Measurements from ENCODE around the gene ITGA11.
"Not testable (repeated sequence)": the region's sequence is repeated elsewhere in the genome, so short reads cannot be mapped to it uniquely, and the experiment has no call there.

ITGA11 gene

DNA sequence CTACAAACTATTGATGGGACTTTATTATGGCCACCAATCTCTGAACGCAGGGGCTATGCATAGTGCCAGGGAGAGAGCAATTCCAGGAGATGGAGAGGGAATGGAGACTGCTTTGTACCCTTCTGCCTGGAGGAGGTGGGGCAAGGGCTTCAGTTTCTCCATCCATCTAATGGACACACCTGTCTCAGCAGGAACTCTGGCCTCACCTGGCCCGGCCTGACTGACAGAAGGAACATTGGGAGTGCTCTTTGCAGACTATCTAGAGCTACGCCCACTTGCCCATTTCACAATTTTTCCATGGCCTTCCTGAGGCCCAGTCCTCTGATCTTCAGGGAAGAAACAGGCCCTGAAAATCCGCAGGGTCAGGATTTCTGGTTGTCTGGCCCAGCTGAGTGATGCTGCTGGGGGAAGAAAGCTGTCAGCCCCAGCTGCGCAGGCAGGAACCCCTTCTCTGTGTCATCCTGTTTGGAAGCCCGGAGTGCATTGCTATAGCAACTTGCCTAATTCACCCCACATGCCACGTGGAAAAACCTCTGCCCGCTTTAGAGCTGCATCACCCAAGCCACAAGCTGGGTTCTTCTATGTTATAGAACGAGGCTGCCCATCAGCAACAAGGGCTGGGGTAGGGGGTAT is 6.4 kb downstream of the ITGA11 start:
- DNase-seq, result no peak

DNA sequence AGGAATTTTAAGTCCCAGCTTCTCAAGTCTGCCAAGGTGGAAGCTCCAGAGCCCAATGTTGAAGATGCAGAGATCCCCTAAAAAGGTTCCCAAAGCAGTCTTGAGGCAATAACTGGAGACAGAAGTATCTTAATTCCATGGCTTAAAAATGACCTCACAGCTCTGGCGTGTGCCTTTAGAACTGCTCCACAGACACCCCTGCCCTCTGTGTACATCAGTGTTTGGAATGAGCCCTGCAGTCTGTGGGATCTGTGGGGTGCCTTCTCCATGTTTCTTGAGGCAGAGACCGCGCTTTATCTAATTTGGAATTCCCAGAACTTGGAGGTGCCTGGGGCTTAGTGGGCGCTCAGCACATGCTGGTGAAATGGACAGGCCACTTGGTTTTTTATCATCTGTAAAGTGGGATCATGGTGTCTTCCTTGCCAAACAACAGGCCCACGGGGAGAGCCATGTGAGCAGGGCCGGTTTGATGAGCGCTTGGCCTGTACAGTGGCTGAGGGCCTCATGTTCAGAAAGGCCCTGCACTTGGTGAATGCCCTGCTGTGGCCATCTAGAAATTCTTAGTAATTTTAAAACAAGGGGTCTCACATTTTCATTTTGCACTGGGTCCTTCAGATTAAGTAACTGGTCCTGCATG is 7.1 kb downstream of the ITGA11 start:
- DNase-seq, result no peak

DNA sequence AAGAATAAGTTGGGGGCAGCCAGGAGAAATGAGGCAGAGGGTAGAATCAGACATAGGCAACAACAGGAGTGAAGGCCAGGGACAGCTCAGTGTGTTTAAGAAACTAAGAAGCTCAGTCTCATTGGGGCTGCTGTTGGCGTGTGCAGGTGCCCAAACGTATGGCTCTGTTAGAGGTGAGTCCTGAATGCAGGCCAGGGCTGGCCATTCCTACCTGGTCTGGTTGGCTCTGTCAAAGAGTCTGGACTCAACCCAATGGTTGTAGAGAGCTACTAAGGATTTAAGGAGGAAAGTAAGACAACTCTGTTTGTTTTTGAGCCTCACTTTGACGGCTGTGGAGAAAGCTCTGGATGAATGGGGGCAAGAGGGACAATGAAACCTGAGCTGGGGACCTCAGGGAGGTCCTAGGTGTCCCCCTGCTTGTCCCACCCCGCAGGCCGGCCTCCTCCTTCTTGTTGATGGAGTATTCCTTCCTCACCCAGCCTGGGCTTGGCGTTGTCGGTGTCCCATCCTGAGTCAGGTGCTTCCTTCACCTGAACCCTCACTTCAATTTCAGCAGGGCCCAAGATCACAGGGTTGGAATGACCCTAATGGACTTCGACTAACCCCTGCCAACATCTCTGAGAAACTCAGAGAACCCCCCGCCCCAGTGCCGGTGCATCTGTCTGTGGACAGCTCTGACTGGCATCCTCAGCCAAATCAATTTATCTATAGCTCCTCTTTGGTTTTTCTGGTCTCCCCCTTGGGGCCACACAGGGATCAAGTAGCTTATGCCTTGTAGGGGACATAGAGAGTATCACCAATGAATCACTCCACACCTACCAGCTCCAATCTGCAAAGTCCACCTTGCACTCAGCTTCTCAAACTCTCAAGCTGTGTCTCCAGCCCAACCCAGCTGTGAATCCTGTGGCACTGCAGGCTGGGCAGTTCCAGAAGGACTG is 8.3 kb downstream of the ITGA11 start:
- no peak for DNase-seq

DNA sequence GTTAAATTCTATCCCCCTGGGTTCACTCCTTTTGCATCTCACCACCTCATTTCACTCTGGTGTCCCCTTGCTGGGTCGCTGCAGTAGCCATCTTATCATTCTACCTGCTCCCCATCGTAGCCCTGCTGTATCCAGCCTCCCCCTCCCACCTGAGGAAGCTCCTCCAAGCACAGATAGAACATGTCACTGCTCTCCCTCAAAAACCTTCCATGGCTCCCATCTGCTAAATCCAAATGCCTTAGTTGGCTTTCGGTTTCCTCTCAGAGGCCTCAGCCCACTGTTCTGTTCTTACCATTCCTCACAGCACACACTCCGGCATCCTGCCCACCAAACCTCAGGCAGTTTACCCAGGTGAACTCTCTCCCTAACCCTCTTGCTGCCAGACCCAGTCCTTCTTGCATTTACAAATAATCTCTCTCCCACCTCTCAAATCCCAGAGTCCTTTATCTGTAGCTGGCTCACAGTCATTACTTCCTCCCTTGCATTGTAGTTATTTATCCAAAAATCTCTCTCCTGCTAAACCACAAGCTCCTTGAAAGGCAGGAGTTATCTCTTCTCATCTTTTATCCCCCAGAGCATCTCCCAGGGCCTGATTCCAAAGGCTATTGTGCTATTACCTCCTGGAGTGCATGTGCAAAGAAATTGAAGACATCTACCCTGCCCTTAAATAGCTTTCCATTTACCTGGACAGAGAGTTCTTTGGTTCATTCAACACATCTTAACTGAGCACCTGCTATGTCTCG is 9.4 kb downstream of the ITGA11 start:
- not testable (repeated sequence) for DNase-seq

DNA sequence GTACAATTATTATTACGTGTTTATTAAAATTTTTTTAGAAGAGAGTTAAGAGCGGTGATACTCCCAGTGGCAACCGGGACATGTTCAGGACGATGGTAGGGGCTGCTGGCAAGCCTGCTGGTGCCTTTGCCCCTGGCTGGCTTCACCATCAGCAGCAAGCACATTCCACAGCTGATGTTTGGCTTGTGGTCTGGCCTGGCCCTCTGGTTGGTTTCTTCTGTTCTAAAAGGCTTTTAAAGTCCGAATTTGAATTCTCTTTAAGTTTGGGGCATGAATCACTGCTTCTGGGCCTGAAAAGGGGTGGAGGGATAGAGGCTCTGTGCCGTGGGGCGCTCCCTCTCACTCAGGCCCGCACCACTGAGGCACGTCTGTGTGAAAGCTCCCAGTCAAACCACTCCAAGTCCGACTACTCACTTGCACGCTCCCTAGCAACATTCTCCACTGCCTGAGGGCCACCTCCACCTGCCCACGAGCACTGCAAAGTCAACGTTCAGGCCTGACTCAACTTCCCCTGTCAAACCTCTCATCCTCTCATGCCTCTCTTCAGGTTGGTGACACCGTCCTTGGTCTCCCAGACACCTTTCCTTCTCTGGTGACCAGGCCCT is 10.1 kb downstream of the ITGA11 start:
- DNase-seq, result no peak

DNA sequence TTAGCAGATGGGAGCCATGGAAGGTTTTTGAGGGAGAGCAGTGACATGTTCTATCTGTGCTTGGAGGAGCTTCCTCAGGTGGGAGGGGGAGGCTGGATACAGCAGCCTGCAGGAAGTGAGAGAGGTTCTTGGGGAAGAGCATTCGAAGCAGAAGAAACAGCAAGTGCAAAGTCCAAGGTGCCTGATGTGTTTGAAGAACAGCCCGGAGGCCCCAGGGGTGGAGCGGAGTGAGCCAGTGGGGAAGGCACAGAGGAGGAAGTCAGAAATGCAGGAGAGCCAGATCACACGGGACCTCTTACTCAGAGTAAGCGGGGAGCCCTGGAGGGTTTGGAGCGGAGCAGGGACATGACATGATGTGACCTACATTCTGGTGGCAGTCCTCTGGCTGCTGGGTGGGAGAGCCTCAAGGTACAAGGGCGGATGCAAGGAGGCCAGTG is 10.8 kb downstream of the ITGA11 start:
- DNase-seq, result no peak

DNA sequence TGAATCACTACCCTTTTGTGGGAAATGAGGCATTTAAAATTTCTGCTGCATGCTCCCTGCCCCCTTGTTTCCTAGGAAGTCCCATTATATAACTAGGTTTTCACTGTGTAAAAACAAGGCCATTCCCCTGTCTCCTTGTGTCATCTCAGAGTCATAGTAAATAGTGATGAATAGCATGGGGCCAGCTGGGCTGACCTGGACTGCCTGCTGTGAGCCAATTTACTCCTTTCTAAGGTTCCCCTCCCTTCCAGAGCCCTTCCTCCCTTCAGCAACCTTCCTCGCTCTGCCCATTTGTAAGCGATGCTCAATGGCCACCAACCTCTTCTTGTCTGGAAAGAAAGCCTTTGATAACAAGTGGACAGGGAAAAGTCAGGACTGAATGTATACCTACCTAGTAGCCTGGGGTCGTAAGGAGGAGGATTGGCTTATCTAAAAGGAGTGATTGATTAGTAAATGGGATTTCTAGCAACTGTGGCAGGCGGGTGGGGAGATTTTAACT is 11.7 kb downstream of the ITGA11 start:
- no peak for DNase-seq

DNA sequence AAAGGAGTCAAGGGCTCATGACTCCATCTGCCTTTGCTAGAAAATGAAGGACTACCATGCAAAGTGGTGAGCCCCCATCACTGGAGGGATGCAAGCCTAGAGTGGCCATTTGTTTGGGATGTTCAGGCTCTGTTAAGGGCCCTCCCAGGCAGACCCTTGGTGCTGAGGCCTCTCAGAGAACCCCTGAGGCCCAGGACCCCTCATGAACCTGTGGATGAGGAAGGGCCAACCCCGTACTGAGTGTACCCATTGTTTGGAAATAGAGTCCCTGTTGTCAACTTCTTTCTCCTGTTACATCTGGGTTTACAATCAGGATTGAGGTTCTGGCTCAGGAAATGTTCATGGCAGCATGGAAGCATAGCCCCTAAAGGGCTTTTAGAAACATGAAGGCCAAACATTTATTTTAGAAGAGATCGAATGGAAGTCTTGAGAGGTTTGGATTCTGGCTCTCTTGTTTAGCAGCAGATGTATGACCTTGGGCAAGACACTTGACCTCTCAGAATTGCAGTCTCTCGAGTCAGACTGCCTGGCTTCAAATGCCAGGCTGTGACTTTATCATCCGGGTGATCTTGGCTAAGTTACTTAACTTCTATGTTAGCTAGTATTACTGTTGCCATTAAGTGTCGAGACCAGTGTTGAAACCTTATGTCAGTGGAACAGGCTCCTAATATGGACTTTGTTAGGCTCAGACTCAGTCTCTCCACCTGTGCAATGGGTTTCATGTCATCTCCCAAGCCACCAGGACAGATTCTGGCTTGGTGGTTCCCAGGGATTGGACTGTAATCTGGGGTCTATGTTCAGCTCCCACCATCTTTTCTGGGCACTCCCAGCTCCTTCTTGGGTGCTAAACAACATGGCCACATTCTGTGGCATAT is 12.4 kb downstream of the ITGA11 start:
- no peak for DNase-seq

DNA sequence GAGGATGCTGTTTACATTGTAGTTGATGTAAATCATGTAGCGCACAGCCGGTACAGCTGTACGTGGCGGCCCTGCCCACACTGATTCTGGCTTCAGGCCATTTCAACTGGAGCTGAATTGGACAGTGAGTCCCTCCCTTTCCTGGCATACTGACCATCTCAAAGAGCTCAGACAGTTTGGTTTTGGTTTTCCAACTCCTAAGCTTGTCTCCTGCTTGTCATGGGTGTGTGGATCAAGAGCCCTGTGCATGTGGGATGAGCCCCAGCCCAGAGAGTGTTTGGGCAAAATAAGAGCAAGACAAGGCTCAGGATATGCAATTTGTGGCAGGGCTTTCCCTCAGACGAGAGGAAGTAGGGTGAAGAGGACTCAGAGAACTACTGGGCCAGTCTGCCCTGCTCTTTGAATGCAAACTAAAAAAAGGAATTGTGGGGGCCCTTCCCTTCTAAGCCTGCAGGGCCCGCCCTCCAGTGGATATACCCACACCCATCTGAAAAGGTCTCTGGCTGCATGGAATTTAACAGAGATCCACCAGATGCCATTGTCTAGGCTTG is 13.3 kb downstream of the ITGA11 start:
- DNase-seq, result peak; percentile 13

DNA sequence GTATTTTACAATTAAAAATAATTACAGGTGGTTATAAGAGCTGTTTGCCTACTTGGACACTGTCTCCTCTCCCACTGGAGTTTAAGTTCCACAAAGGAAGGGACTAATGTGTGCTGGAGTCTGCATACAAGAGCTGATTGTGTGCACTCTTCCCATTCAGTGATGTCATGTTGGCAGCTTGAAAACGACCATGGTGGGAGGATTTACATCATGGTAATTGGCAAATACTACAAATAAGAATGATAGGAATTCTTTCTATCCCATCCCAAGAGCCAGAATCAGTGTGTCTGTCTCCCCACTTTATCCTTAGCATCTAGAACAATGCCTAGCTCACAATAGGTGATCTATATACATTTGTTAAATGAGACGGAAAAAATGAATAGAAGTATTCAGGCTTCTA is 14.1 kb downstream of the ITGA11 start:
- no peak for DNase-seq

DNA sequence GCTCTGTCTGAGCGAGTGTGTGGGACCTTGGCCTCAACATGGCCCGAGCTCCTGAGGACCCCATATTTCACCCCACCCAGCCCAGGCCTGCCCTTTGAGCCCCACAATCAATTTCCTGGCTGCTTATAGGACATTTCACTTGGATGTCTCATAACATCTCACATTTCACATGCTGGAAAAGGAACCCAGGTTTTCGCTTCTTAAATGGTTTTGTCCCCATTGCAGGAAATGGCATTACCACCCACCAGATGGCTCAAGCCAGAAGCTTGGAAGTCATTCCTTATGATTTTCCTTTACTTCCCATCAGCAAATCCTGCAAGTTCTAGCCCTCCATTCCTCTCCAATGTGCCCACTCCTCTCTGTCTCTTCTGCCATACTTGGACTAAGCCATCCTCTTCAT is 14.9 kb downstream of the ITGA11 start:
- no peak for DNase-seq

DNA sequence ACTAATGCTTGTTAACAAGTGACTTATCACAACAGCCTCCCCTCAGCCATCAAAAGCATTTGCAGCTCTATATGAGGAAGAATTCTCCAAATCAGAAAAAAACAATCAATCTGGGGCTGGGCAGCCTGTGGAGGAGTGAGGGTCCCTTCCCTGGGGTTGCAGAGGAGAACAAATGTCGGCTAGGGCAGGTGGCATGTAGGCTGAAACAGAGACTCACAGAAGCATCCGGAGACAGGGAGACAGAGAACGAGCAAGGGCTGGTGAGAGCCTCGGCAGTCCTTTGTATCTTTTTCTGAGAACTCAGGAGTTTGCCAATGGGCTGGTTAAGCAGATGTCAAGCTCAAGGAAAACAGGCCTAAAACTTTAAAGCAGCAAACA is 15.8 kb downstream of the ITGA11 start:
- no peak for DNase-seq

DNA sequence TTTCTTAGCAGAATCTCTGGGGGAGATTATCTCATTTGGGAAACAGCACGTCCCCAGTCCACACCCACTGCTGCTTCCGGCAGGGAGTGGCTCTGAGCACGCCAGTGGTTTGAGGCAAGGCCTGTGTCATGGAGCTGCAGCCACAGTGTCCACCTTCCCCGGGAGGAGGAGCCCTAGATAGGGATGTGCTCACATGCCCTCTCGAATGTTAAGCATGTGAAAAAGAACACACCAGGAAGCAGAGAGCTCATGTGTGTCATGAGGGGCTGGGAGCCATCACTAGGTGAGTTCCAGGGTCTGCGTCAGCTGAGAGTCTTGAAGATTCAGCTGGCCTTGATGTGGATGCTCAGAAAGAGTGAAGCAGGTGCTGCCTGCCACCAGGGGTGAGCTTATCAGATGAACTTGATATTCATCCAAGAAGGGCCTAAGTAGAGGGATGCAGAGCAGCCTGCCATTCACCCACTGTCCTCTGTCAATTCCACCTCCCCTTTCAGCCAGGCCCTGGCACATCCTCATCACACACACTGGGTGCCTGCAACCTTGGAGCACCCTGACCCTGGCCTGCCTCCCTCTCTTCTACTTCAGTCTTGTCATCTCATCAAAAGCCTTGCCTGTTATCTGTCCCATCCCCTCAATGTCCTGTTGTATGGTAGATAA is 16.3 kb downstream of the ITGA11 start:
- no peak for DNase-seq

DNA sequence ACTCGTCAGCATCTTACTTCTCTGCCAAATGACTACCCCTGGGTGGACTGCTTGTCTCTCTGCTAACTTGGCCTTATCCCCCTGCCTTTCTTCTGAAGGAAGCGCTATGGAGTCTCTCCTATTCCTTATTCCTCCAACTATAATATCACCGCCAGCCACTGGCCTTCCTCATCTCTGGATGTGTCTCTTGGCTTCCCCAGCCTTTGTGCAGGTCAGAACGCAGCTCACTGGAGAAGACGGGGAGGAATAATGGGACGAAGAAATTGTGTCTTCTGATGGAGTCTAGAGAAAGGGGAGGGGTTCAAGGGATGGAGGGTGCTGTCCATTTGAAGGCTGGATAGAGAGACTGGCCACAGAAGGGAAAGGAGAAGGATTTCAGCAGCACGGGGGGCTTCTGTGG is 16.9 kb downstream of the ITGA11 start:
- no peak for DNase-seq

DNA sequence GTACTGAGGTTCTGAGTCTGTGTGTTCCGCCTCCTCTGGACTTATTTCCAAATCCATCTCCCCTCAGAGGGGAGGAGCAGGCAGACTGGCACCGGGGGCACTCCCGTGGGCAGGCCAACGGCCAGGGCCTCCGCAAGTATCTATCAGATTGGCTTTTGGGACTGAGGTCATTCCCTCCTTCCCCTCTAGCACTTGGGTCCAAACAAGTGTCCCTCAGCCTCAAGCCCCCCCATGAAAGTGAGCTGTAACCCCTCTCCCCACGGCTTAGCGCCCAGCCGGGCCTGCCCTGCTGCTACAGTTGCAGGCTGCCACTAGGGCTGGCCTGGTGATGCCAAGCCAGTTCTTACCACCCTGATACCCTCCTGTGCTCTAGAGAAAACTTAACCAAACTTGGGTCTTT is 17.4 kb downstream of the ITGA11 start:
- DNase-seq, result no peak

DNA sequence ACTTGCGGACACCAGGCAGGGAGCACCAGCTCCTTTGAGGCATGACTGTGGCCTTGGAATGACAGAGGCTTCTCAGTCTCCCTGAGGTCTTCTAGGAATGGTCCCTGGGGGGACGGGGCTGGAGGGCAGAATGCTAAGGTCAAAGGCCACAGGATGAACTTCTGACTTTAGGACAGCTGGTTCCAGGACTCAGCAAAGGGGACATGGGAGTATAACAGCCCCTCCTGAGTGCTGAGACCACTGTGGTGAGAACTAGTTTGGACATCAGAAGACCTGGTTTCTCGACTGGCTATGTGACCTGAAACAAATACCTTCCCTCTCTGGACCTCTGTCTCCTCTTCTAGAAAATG is 17.8 kb downstream of the ITGA11 start:
- no peak for DNase-seq

DNA sequence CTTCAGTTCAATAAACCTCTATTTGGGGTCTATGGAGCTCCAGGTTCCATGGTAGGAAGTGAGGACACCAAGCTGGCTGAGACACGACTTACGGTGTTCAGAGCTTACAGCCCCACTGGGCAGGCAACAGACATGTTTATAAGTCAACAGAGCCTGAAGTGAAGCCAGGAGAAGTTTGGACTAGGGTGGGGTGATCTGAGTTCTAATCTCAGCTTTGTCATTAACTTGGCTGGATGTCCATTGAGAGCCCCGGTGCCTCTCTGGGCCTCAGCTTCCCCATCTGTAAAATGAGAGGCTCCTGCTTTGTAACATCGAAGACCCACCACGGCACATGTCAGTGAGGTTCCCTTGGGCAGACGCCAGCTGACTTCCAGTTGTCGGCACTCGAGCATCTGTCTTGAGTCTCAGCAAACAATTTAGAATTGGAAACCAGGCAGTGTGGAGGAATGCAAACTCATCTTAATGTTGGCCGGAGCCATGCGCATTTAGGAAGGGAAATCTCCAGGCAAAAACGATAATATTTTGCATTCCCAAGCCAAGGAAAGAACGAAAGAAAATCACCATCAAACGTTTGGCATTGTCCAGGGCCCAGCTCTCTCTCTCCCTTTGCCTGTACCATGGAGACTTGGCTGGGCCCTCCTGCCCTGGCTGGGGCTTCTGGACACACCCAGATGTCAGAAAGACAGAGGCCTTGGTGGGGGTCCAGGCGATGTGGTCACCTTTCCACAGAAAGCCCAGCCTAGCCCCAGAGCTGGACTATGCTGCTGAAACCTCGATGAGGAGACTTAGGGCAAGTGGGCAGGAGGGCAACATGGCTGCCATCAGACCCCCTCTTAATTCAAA is 18.4 kb downstream of the ITGA11 start:
- DNase-seq, result no peak

DNA sequence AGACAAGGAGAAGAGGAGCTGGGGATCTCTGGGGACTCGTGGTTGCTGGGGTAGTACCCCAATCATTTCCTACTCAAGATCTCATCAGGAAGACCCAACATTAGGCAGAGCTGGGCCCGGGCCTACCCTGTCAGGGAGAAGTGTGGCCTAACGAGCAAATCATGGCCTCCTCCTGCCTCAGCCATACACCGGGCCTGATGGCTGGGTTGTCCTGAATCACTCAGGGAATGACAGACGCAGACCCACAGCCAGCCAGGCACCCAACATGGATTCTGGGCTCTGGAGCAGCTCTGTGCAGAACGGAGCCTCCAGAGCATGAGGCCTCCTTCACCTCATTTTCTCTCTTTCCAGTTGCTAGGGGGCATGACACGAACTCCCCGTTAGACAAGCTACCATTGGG is 19.7 kb downstream of the ITGA11 start:
- no peak for DNase-seq

DNA sequence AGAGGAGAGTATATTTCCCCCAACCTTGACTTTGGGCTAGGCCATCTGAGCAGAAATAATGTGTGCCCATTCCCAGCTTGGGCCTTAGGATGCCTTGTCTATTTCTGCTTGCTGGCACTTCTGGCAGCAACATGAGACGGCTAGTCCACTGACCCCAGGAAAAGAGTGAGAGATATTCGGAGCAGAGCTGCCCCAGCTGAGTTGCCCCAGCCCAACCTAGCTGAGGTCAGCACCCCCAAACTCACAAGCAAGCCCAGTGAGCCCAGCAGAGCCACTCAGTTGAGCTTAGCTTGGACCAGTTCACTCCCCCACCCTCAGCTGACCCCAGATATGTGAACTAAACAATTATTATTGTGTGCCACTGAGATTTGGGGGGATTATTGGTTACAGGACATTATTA is 20.2 kb downstream of the ITGA11 start:
- no peak for DNase-seq

DNA sequence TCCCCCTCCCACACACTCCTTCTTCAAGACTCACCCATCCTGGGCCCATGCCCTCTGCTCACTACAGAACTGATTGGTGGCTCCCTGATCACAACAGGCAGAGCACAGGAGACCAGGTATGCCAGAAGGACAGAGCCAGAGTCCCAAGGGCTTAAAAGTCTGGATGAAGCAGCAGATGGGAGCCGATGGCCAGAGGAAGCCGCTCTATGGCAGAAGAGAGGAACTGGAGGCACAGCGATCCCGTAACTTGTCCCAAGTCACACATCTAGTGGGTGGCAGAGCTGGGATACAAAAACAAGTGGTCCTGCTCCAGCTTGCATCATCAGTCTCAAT is 20.7 kb downstream of the ITGA11 start:
- no peak for DNase-seq
